Osteoblast (primary cell): Measurements from ENCODE around the gene TRIM3. TPM values are rescaled to one million over a fixed set of nuclear protein-coding genes. Genes with fewer than 3 reads are reported as not detected.

Experiments
- DNase-seq: peaks from one replicate; pipeline ENCODE4 v3.0.0; 2011; ENCODE audit warnings: low spot score, mixed read lengths; ENCODE audit not compliant: insufficient read length; ENCODE audit errors: missing footprints
- H2AFZ ChIP-seq: 2 replicates; pipeline ENCODE4 v1.6.0; 2011; ENCODE audit warnings: mild to moderate bottlenecking, low read length
- H3K27ac ChIP-seq: 2 replicates; pipeline ENCODE4 v1.5.1; 2011; ENCODE audit warnings: mild to moderate bottlenecking, low read depth, low read length, moderate library complexity
- H3K27me3 ChIP-seq: 2 replicates; pipeline ENCODE4 v1.6.0; 2012; ENCODE audit warnings: mild to moderate bottlenecking, control low read depth, inconsistent platforms, low read length, moderate library complexity; ENCODE audit not compliant: insufficient read depth
- H3K36me3 ChIP-seq: 2 replicates; pipeline ENCODE4 v1.5.1; 2011; ENCODE audit warnings: mild to moderate bottlenecking, low read length, control low read depth, moderate library complexity; ENCODE audit not compliant: insufficient read depth
- H3K4me1 ChIP-seq: 2 replicates; pipeline ENCODE4 v1.5.1; 2011; ENCODE audit warnings: mild to moderate bottlenecking, low read length, control low read depth, moderate library complexity; ENCODE audit not compliant: insufficient read depth
- H3K4me2 ChIP-seq: 2 replicates; pipeline ENCODE4 v1.6.0; 2011; ENCODE audit warnings: mild to moderate bottlenecking, low read length; ENCODE audit not compliant: insufficient read depth
- H3K4me3 ChIP-seq: fragments of 200-600 bp; sonication (generic); 3 replicates; pipeline ENCODE4 v1.5.1; 2012; ENCODE audit warnings: mild to moderate bottlenecking, low read length, inconsistent platforms; ENCODE audit not compliant: insufficient read depth
- H3K79me2 ChIP-seq: 2 replicates; pipeline ENCODE4 v1.6.0; 2012; ENCODE audit warnings: mild to moderate bottlenecking, low read length, control low read depth, inconsistent platforms; ENCODE audit not compliant: insufficient read depth
- H3K9me3 ChIP-seq: 2 replicates; pipeline ENCODE4 v1.5.1; 2011; ENCODE audit warnings: low read depth, low read length, control low read depth
- H4K20me1 ChIP-seq: 2 replicates; pipeline ENCODE4 v1.6.0; 2012; ENCODE audit warnings: mild to moderate bottlenecking, low read length, control low read depth; ENCODE audit not compliant: insufficient read depth
- total RNA-seq: library from RNA; depleted of rRNA; stranded (reverse); fragments of >200 nt; gene quantifications from 2 replicates; pipeline ENCODE4 v1.2.3, GENCODE V29; 2012
- TF ChIP-seq, protein P1 (sequence below): IDR thresholded peaks from 2 replicates; pipeline ENCODE4 v1.5.1; 2011; ENCODE audit warnings: mild to moderate bottlenecking, low read depth, low read length, moderate library complexity; ENCODE audit errors: extremely low read depth

TRIM3 gene
- total RNA-seq, 1 donor = 25.3 TPM

GRCh38 chr11:6481012-6481923, 7.5 kb upstream of the TRIM3 start, which contains the start of the genes ARFIP2 and TIMM10B:
ARFIP2 (minus strand) TSS chr11:6481331; CDS start chr11:6480421, 910 bp downstream.
TIMM10B (plus strand) TSS chr11:6481501; CDS start chr11:6481517, 16 bp downstream.
- Histone ChIP-seq H3K27ac (peak within 1 kb of the TSS; percentile 97), H4K20me1 (peaks cover 30% of the 10 kb centered on the region), H3K4me1 (peaks cover 25% of the 10 kb centered on the region), H3K9me3 (no peaks in the 10 kb centered on the region), H3K4me2 (peak within 1 kb of the TSS; percentile 94), H2AFZ (peak within 1 kb of the TSS; percentile 83), H3K27me3 (no peaks in the 10 kb centered on the region), H3K79me2 (peaks cover 71% of the 10 kb centered on the region), H3K4me3 (peak within 1 kb of the TSS; percentile 99), H3K36me3 (peaks cover 73% of the 10 kb centered on the region)
- TF ChIP-seq, protein P1, sequence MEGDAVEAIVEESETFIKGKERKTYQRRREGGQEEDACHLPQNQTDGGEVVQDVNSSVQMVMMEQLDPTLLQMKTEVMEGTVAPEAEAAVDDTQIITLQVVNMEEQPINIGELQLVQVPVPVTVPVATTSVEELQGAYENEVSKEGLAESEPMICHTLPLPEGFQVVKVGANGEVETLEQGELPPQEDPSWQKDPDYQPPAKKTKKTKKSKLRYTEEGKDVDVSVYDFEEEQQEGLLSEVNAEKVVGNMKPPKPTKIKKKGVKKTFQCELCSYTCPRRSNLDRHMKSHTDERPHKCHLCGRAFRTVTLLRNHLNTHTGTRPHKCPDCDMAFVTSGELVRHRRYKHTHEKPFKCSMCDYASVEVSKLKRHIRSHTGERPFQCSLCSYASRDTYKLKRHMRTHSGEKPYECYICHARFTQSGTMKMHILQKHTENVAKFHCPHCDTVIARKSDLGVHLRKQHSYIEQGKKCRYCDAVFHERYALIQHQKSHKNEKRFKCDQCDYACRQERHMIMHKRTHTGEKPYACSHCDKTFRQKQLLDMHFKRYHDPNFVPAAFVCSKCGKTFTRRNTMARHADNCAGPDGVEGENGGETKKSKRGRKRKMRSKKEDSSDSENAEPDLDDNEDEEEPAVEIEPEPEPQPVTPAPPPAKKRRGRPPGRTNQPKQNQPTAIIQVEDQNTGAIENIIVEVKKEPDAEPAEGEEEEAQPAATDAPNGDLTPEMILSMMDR = no peak
- peak; percentile 99 for DNase-seq

GRCh38 chr11:6480299-6480914, 6.7 kb upstream of the TRIM3 start:
- TF ChIP-seq, protein P1 = no peak
- peaks cover 67% of the 10 kb centered on the region for H3K79me2 ChIP-seq

DNA sequence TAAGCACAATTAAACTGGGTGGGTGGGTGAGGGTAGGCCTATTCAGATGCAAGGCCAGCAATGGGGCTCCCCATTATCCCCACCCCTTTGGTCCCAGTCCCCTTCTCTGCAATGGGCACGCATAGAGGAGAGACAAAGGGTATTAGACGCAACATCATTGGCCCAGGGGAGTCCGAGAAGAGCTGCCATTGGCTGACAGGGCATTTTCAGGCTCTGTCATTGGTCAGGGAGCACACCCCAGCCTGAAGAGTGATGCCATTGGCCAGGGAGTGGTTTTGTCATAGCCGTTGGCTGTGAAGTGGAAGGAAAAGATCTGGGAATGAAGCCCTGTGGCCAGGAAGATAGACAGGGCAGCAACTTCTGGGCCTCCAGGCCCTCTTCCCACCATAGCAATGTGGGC, 2.8 kb upstream of the TRIM3 start:
- Histone ChIP-seq H3K4me2 (no peak overlapping the region), H3K9me3 (no peaks in the 10 kb centered on the region), H3K4me3 (no peak overlapping the region), H3K79me2 (peaks cover 50% of the 10 kb centered on the region), H3K27me3 (no peaks in the 10 kb centered on the region), H4K20me1 (peaks cover 18% of the 10 kb centered on the region), H3K36me3 (peaks cover 34% of the 10 kb centered on the region), H3K27ac (no peak overlapping the region), H2AFZ (no peak overlapping the region), H3K4me1 (peaks cover 29% of the 10 kb centered on the region)
- DNase-seq = no peak
- TF ChIP-seq, protein P1 = no peak

More at GRCh38 chr11:6480299-6480914, 6.7 kb upstream of the TRIM3 start:
- peaks cover 26% of the 10 kb centered on the region for H3K4me1 ChIP-seq
- peak overlapping the region; percentile 97 for H3K27ac ChIP-seq
- H3K36me3 ChIP-seq = peaks cover 64% of the 10 kb centered on the region
- H3K9me3 ChIP-seq = no peaks in the 10 kb centered on the region
- peak overlapping the region; percentile 99 for H3K4me3 ChIP-seq
- peak; percentile 65 for DNase-seq
- H3K4me2 ChIP-seq = peak overlapping the region; percentile 94
- H4K20me1 ChIP-seq = peaks cover 30% of the 10 kb centered on the region
- no peaks in the 10 kb centered on the region for H3K27me3 ChIP-seq
- H2AFZ ChIP-seq = peak overlapping the region; percentile 79

DNA sequence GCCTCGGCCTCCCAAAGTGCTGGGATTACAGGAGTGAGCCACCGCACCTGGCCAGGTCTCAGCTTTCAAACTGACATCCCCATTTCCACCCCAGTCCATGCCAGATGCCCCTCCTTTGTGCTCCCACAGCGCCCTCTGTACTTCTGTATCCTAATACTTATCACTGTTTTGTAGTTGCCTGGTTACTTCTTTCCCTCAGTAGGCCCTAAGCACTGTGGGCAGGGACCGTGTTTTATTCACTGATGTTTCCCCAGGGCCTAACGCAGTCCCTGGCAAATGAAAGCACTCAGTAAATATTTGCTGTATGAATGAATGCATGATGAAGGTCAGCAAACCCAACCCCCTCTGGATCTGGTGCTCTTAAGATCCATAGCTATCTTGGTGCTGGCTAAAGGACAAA, 2.2 kb upstream of the TRIM3 start:
- peaks cover 52% of the 10 kb centered on the region for H3K79me2 ChIP-seq
- DNase-seq = no peak
- no peak overlapping the region for H3K4me3 ChIP-seq
- no peaks in the 10 kb centered on the region for H3K27me3 ChIP-seq
- H3K36me3 ChIP-seq = peaks cover 34% of the 10 kb centered on the region
- H3K27ac ChIP-seq = no peak overlapping the region
- peaks cover 17% of the 10 kb centered on the region for H4K20me1 ChIP-seq
- H2AFZ ChIP-seq = no peak overlapping the region
- TF ChIP-seq, protein P1 = no peak
- peaks cover 29% of the 10 kb centered on the region for H3K4me1 ChIP-seq
- no peaks in the 10 kb centered on the region for H3K9me3 ChIP-seq
- H3K4me2 ChIP-seq = no peak overlapping the region
